GDM1 (cell line): Measurements from ENCODE around the gene EPS8L2.
A peak's percentile ranks its signal among the peaks of the same experiment; 100 is the strongest.

Source experiments
- DNase-seq: peaks from one replicate; lab custom pipeline; 2025; lab: John Stamatoyannopoulos, UW

Gene EPS8L2

DNA sequence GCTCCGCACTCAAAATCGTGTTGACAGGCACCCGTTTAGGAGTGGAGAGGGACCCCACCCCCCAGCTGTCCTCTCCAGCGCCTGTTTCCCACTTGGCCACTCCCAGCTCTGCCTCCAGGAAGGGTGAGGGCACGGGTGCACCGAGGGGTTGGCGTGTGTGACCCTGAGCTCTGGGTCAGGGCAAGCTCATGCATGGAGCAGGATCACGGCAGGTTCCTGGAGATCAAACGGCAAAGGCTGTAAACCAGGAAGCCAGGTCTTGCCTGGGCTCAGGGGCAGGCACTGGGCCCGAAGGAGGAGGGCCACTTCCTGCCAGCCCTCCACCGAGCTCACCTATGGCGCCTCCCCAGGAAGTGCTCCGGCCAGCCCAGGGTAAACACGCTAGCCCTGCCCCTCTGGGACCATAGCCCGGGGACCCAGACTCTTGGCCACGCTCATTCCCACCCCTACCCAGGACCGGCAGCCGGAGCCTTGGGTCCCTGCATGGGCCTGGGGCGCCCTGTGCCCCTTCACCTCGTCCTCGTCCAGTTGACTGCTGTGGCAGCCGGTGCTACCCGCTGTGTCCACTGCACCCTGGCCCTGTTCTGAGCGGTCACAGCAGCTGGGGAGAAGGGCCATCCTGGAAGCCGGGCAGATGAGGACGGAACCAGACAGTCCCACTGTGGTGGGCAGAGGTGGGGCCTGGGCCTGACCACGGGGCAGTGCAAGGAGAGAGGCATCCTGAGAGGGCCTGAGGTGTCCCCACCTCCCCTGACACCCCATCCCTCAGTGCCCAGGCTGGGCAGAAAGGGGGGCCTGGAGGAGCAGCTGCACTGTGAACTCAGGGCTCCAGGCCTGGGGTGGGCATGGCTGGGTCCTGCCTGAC, 1.0 kb upstream of the EPS8L2 start:
- no peak for DNase-seq

DNA sequence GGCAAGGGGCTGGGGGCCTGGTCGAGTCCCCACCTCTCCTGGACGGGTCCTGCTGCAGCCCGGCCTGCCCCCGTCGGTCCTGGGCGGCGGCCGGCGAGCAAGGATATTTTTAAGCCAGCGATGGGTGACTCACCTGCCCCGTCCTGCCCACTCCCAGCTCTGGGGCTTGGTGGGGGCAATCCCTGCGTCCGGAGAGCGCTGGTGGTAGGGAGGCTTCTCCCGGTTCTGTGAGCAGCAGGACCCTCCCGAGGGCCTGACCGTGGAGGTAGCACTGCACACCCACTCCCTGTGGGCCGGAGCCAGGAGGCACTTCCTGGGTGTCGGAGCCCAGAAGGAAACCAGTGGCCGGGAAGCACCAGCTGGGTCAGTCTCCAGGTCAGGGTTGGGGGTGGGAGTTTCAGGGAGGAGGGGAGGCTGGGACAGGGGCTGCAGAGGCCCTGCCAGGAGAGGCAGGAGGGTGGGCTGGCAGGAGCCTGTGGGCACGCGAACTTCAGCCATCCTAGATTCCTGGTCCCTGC, 467 bp downstream of the EPS8L2 start:
- DNase-seq = no peak

DNA sequence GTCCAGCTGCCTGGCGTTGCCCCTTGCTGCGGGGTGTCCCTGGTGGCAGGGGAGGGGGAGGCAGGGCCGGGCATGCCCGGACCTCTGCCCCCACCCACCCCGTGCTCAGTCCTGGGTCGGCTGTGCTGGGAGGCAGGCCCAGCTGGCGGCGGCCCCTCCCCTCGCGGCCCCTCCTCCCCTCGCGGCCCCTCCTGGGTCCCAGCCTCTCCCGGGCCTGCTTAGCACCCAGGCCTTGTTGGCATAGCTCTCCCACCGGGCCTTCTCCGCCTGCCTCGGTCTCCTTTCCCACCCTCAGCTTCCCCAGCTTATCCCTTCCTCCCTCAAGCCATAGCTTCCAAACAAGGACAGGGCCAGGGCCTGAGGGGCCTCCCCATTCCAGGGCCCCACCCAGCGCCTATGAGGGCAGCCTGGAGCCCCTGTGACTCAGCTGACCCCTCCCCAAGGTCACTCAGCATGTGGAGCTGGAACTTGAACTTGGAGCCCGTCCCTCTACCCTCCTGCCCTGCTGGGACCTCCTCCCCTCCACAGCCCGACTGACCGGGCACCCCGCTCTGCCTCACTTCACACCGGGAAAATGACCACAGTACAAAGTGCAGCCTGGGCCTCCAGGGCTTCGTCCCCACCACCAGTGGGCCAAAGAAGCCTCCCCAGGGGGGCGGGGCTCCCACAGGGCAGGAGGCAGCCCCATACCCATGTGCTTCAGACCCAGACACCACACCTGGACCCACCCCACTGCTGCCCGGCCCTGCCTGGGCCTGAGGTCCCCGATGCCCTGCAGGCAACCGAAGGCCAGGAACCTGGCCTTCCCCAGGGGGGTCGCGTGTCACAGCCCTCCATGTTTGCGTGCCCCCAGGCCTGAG, 1.2 kb downstream of the EPS8L2 start:
- DNase-seq = no peak

DNA sequence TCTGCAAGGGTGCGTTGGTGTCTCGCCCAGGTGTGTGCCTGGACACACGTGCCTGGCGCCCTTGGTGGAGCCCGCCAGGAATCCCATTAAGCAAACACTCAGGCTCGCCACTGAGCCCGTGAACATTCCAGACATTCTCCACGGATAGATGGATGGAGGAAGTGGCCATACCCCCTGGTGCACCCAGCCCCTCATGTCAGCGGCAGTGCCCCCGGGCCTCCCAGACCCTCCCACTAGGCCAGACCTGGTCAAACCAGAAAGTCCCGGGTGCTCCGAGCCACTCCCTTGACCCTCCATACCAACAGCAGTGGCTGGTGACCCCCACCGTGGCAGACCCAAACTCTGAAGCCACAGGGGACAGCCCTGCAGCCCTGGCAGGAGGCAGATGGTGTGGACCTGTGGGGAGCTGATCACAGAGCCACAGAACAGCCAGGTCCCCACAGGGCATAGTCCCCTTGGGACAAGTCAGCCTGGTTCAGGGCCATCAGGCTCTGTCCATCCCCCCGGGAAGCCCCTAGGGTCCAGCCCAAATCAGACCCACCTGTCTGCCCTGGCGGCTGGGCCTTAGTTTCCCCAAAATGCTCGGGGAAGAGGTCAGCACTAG, 1.9 kb downstream of the EPS8L2 start:
- DNase-seq = no peak

DNA sequence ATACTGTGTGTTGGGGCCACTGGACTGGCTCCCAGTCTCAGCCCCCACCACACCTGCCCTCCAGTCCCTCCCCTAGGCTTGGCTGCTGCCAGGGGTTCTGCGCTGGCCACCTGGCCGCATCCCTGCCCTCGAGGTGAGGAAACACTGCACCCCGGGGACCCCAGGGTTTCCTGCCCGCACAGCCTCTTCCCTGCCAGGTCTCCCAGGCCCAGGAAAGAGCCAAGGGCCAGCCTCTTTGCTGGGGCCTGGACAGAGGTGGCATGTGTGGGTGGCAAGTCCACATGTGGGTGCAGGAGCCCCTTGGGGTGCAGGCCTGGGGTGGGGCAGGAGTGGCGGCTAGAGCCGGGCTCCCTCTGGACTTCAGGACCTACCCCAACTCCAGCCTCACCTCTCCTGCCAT, 2.5 kb downstream of the EPS8L2 start:
- no peak for DNase-seq

DNA sequence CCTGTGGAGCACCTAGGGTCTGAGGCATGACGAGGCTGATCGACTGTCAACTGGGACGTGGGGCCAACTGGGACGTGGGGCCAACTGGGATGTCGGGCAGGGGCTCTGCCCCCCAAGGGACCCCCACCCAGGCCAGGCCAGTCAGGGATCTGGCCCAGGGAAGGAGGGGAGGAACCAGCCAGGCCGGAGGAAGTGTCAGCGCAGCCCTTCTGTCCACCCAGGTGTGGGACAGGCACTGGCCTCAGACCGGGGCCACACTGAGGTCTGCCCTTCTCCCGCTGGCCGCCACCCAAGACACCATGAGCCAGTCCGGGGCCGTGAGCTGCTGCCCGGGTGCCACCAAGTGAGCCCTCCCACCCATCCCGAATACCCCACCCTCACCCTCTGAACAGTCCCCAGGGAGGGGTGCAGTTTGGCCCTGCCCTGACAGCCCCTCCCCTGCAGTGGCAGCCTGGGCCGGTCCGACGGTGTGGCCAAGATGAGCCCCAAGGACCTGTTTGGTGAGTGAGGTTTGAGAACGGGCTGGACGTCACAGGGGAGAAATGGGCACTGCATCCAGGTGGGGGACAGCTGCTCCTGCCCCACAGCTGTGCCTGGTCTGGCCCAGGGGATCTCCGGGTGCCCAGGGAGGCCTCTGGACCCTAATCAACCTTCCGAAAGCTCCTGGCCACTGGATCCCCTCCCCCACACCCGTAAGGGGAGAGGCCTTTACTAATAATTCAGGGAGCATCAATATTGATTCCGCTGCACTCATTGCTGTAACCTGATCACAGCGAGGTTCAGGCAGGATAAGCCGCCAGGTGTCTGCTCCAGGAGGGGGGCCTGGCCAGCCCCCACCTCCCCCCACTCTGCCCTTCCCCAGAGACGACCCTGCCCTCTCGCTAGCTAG, 3.3 kb downstream of the EPS8L2 start:
- DNase-seq = no peak

DNA sequence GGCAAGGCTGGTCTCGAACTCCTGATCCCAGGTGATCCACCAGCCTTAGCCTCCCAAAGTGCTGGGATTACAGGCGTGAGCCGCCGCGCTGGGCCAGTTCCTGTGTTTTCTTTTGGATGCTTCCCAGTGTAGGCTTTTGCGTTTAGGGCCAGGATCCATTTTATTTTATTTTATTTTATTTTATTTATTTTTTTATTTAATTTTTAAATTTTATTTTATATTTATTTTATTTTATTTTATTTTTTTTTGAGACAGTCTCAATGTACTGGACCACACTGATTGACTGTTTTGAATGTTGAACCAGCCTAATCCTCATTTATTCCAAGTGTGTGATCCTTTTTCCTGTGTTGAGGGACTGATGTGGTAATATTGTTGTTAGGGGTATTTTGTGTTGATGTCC, 8.4 kb downstream of the EPS8L2 start:
- DNase-seq = no peak

DNA sequence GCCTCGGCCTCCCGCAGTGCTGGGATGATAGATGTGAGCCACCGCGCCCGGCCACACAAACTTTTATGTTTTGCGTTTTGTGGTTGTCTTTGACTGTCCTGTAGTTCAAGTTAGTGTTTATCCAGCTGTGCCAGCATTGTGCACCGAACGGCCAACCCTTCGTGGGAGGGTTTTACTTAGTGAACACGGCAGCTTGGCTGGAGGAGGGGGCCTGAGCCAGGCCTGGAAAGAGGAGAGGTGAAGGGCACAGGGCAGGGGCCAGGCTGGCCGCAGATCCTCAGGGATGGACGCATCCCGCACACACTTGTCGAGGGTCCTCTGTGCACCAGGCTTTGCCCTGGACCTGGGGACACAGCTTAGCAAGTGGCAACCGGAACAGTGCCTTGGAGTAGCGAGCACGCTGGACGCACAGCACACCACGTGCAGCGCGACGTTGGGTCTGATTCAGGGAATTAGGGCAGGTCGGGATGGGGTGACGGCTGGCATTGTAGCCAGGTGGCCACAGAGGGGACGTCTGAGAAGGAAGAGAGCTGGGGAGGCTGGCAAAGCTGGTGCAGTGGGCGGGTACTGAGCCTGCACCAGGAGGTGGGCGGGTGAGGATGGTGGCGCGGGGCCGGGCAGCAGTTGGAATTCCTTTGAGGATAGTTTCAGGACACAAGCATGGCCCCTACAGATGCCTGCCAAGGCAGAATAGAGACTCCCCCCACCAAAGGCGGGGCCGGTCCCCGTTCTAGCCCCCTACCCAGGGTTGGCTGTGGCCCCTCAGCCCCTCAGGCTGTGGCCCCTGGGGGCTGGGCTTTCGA, 13.4 kb downstream of the EPS8L2 start:
- no peak for DNase-seq

DNA sequence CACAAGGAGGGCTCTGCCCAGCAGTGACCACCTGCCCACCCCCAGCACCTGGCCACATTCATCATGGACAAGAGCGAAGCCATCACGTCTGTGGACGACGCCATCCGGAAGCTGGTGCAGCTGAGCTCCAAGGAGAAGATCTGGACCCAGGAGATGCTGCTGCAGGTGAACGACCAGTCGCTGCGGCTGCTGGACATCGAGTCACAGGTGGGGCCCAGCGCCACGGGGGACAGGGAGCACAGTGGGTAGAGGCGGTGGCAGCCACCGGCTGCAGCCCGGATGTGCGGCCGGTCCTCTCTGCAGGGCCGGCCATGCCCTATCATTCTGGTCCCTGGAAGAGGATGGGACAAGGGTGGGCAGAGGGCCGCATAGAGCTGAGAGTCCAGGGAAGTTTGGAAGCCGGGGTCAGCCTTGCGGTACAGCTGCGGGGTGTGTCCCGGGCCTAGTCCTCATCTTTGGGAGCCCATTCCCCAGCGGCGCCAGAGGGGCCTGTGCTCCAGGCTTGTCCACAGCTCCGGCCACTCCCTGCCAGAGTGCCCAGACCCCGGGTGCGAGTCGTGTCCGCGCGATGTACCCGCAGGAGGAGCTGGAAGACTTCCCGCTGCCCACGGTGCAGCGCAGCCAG, 14.1 kb downstream of the EPS8L2 start:
- no peak for DNase-seq

DNA sequence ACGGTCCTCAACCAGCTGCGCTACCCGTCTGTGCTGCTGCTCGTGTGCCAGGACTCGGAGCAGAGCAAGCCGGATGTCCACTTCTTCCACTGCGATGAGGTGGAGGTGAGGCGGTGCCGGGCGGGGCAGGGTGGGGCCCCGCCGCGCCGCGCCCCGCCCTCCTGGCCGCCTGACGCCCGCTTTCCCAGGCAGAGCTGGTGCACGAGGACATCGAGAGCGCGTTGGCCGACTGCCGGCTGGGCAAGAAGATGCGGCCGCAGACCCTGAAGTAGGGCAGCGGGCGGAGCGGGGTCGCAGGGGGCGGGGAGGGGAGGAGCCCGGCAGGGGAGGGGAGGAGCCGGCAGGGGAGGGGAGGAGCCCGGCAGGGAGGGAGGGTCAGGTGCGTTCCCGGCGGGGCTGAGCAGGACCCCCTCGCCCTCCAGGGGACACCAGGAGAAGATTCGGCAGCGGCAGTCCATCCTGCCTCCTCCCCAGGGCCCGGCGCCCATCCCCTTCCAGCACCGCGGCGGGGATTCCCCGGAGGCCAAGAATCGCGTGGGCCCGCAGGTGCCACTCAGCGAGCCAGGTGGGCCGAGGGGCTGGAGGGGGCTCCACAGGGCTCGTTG, 14.7 kb downstream of the EPS8L2 start:
- DNase-seq = no peak

DNA sequence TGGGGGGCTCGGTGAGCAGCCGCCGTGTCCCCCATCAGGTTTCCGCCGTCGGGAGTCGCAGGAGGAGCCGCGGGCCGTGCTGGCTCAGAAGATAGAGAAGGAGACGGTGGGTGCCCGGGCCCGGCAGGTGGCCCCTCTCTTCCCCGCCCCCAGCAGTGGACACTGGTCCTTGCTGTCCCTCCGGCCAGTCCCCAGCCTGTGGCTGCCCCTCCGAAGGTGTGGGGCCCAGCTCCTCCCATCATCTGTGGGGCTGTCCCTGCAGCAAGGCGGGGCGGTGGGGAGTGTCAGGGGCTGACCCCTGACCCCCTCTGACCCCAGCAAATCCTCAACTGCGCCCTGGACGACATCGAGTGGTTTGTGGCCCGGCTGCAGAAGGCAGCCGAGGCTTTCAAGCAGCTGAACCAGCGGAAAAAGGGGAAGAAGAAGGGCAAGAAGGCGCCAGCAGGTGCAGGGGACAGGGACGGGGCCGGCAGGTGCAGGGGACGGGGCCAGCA, 15.3 kb downstream of the EPS8L2 start:
- no peak for DNase-seq

DNA sequence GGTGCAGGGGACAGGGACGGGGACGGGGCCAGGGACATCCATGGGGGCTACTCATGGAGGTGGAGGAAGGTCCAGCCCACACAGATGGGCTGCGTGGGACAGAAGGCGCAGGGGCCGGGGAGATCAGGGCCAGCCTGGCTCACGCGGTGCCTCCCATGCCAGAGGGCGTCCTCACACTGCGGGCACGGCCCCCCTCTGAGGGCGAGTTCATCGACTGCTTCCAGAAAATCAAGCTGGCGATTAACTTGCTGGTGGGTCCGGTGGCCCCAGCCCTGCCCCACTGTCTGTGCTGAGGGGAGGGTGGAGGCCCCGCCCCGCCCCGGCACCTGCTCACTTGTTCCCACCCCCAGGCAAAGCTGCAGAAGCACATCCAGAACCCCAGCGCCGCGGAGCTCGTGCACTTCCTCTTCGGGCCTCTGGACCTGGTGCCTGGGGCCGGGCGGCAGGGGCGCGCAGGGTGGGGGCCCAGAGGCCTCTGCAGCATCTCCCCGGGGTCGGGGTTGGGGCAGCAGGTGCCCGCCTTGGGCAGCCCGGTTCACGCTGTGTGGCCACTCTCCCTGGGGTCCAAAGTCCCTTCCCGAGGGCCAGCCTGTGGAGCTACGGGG, 15.8 kb downstream of the EPS8L2 start:
- DNase-seq = peak; percentile 15

DNA sequence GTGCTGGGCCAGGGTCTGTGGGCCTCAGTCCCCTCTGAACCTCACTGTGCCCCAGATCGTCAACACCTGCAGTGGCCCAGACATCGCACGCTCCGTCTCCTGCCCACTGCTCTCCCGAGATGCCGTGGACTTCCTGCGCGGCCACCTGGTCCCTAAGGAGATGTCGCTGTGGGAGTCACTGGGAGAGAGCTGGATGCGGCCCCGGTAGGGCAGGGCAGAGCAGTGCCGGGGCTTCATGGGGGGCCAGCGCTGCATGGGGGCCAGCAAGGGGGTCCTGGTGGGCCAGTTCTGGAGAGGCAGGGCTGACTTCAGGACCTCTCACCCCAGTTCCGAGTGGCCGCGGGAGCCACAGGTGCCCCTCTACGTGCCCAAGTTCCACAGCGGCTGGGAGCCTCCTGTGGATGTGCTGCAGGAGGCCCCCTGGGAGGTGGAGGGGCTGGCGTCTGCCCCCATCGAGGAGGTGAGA, 16.3 kb downstream of the EPS8L2 start:
- DNase-seq = no peak

DNA sequence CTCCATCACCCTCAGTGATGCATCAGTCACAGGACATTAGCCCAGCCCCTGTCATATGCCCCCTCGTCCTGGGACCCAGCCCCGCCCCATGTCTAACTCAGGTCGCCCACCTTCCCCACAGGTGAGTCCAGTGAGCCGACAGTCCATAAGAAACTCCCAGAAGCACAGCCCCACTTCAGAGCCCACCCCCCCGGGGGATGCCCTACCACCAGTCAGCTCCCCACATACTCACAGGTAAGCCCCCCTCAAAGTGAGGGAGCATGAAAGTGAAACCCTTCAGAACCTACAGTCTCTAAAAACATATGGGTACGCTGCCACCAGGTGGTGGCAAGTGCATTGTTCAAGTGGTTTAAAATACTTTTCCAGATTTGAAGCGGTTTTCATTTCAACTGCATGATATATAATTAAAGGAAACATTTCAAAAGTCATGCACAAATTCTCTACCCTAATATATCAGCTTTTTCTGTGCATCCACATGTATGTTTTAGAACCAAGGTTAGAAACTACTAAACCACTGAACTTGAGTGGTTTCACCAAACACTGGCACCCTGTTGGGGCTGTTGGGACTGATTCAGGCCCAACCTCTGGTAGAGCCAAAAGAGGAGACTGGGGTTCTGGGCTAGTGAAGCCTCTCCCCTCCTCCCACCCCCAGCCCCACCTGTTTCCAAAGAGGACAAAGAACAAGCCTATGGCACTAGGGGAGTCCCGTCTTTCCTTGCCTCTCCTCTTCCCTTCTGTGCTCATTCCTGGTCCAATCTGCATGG, 17.3 kb downstream of the EPS8L2 start:
- peak; percentile 35 for DNase-seq

DNA sequence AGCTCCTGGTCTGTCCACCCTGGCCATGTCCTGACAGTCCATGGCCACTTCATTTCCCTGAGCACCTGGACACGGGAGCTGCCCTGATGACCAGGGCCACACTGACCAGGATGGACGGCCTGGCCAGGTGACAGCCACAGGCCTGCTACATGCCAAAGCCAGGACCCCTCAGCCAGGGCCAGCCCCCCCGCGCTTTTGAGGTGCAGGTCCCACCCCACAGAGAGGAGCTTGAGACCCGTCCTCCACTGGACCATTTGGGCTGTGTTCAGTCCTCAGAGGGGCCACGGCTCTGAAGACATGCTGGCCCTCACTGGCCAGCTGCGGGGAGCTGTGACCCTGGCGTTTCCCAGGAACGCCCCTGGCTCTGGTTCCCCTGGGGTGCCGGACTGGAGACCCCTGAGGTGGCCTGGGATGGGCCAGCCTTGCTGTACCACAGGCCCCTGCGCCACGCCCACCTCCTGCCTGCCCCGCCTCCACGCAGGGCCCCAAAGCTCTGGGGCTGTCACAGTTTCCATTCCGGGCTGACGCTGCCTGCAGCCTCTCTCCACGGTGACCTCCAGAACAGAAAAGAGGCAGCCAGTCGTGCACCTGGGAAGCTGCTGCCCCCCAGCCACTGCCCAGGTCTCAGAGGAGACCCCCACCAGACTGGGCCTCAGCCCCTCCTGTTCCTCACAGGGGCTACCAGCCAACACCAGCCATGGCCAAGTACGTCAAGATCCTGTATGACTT, 18.2 kb downstream of the EPS8L2 start:
- no peak for DNase-seq

DNA sequence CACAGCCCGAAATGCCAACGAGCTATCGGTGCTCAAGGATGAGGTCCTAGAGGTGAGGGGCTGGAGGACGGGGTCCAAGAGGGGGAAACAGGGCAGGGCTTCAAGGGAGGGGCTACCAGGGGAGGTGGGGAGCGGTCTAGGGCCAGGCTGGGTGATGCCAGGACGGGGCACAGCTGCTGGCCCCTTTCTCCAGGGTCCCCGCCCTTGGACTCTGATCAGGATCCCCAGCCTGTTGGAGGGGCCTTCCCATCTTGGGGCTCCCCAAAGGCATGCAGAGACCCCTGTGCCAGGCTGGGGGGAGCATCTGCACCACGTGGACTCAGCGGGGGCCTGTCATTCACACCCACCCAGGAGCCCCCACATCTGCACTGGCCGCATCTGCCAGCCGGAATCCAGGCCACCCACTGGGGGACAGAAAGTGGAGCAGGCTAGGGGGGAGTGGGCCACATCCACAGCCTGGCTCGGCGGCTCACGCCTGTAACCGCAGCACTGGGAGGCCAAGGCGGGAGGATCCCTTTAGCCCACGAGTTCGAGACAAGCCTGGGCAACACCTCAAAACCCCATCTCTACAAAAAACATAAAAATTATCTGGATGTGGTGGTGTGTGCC, 18.9 kb downstream of the EPS8L2 start:
- no peak for DNase-seq

DNA sequence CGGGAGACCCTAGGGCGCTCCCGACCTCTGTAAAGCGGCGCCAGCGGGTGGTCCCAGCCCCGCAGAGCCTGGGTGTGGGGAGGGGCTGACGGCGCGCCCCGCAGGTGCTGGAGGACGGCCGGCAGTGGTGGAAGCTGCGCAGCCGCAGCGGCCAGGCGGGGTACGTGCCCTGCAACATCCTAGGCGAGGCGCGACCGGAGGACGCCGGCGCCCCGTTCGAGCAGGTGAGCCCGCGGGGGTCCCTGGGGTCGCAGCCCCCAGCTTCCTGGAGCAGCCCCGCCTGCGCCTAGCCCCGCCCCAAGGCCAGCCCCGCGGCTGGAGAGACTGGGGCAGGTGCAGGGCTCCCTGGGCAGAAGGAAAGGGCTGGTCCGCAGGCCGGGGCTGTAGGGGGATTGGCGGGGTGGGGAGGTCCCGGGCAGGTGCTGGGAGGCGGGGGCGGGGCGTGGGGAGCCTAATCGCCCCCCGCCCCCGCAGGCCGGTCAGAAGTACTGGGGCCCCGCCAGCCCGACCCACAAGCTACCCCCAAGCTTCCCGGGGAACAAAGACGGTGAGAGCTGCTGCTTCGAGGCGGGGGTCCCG, 19.7 kb downstream of the EPS8L2 start:
- DNase-seq = no peak
